ENCODE data around the gene RNF126.
A peak's percentile ranks its signal among the peaks of the same experiment; 100 is the strongest.
"Not testable (repeated sequence)": the region's sequence is repeated elsewhere in the genome, so short reads cannot be mapped to it uniquely, and the experiment has no call there.

Gene RNF126

DNA sequence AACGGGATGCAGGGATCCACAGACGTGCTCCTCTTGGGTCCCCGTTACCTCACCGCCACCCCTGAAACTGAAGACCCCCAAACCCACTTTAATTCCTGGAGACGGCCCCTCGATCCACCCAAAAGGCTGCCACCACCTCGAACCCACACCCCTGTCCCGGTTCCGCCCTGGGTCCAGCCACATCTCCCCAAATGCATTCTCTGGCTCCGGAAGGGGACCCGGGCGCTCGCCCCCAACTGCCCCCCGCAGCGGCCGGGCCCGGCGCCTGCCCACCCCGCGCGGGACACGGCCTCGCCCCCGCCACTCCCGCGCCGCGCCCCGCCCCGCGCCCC lies 13.0 kb upstream of the RNF126 start:
- ChIA-PET POLR2A (no interaction called here), CTCF (interaction anchor here (1.1 to 1.7 kb wide), 2 partner anchors 10 to 58 kb away, joined by 4 to 5 read pairs; no protein-coding TSS in a partner anchor)
- TF ChIP-seq, protein P1, sequence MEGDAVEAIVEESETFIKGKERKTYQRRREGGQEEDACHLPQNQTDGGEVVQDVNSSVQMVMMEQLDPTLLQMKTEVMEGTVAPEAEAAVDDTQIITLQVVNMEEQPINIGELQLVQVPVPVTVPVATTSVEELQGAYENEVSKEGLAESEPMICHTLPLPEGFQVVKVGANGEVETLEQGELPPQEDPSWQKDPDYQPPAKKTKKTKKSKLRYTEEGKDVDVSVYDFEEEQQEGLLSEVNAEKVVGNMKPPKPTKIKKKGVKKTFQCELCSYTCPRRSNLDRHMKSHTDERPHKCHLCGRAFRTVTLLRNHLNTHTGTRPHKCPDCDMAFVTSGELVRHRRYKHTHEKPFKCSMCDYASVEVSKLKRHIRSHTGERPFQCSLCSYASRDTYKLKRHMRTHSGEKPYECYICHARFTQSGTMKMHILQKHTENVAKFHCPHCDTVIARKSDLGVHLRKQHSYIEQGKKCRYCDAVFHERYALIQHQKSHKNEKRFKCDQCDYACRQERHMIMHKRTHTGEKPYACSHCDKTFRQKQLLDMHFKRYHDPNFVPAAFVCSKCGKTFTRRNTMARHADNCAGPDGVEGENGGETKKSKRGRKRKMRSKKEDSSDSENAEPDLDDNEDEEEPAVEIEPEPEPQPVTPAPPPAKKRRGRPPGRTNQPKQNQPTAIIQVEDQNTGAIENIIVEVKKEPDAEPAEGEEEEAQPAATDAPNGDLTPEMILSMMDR (IDR thresholded peaks at IDR 0.05; ENCODE audit: control extremely low read depth, extremely low read depth, low read depth, missing control alignments): no peak
- no peak for DNase-seq (ENCODE audit: extremely low spot score)

DNA sequence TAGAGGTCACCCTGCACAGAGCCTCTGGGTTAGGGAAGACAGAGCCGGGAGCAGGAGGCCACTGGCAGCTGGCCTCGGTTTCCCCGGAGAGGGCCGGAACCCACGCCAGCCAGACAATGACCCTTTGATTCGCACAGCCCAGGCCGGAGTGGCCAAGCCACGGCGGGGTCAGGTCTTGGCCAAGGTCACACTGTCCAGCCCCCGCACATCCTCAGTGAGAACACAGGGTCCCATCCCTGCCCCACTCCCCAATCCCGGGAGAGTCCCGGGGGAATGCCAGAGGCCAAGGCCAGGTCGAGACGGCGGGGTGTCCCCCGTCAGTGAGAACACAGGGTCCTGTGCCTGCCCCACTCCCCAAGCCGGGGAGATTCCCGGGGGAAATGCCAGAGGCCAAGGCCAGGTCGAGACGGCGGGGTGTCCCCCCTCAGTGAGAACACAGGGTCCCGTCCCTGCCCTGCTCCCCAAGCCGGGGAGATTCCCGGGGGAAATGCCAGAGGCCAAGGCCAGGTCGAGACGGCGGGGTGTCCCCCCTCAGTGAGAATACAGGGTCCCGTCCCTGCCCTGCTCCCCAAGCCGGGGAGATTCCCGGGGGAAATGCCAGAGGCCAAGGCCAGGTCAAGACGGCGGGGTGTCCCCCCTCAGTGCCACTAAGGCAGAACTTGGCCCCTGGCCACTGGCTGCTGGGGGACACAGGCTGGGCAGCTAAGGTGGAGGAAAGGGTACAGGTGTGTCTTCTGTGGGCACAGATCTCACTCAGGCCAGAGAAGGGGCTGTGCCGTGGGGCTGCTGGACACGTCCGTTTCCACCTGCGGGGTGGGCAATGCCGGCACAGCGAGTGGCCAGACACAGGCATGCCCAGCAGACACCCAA lies 11.5 kb upstream of the RNF126 start:
- DNase-seq (ENCODE audit: extremely low spot score): no peak
- ChIA-PET POLR2A (no interaction called here), CTCF (interaction anchor here (1.1 to 1.2 kb wide), 2 partner anchors 60 to 90 kb away, joined by 3 to 4 read pairs; no protein-coding TSS in a partner anchor)
- TF ChIP-seq, protein P1 (IDR thresholded peaks at IDR 0.05; ENCODE audit: control extremely low read depth, extremely low read depth, low read depth, missing control alignments): no peak

DNA sequence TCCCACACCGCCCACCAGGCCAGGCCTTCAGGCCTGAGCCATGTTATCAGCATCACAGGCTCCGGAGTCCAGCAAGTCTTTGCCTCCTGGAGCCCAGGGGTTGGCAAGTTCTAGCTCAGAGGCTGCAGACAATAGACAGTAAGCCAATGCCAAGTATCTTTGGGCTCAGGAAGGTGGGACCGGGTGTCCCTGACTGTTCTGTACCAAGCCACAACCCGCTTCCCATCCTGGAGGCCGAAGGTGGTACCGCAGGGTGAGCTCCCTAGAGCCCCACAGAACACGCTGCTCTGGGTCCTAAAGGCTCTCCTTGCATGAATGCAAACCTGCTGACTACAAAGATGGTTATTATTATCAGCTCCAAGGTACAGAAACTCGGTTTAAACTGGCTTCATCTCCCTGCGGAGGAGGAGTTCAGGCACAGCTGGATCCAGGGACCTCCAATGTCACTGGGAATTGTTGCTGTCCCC lies 7.6 kb upstream of the RNF126 start:
- ChIA-PET CTCF (interaction anchor here (0.8 to 3.2 kb wide), 3 partner anchors 9 to 160 kb away, joined by 3 to 17 read pairs (median 4); no protein-coding TSS in a partner anchor), POLR2A (no interaction called here)
- TF ChIP-seq, protein P1 (IDR thresholded peaks at IDR 0.05; ENCODE audit: control extremely low read depth, extremely low read depth, low read depth, missing control alignments): no peak

DNA sequence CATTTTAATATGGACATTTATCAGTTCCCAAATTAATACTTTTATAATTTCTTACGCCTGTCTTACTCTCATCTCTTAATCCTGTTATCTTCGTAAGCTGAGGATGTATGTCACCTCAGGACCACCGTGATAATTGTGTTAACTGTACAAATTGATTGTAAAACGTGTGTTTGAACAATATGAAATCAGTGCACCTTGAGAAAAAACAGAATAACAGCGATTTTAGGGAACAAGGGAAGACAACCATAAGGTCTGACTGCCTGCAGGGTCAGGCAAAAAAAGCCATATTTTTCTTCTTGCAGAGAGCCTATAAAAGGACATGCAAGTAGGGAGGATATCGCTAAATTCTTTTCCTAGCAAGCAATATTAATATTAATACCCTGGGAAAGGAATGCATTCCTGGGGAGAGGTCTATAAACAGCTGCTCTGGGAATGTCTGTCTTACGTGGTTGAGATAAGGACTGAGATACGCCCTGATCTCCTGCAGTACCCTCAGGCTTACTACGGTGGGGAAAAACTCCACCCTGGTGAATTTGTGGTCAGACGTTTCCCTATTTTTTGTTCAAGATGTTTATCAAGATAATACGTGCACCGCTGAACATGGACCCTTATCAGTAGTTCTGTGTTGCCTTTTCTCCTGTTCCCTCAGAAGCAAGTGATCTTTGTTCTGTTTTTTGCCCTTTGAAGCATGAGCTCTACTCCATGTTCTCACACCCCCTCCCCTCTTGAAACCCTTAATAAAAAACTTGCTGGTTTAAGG lies 5.8 kb upstream of the RNF126 start:
- POLR2A ChIA-PET: not testable (repeated sequence)

More for the DNA sequence above, 7.6 kb upstream of the RNF126 start:
- DNase-seq (ENCODE audit: extremely low spot score): no peak

DNA sequence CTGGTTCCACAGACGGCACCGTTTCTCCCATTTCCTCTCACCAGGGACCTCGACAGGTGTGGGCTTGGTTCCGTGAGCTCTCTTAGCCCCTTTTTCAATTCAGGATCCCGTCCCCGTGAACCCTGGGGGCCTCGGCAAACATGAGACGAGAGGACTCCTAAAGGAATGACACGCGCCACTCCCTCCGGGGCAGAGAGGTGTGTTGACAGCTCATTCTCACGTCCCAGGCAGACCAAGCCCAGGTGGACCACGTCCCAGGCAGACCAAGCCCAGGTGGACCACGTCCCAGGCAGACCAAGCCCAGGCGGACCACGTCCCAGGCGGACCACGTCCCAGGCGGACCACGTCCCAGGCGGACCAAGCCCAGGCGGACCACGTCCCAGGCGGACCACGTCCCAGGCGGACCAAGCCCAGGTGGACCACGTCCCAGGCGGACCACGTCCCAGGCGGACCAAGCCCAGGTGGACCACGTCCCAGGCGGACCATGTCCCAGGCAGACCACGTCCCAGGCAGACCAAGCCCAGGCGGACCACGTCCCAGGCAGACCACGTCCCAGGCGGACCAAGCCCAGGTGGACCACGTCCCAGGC lies 4.1 kb upstream of the RNF126 start:
- DNase-seq (ENCODE audit: extremely low spot score); POLR2A ChIA-PET: not testable (repeated sequence)
- CTCF ChIA-PET: interaction anchor here (1.0 to 2.1 kb wide), 4 partner anchors 9 to 102 kb away, joined by 3 to 9 read pairs (median 4); partner anchors contain the start of gene FSTL3

More for the DNA sequence above, 5.8 kb upstream of the RNF126 start:
- CTCF ChIA-PET: interaction anchor here (0.8 to 3.2 kb wide), 3 partner anchors 9 to 65 kb away, joined by 3 to 17 read pairs (median 6); no protein-coding TSS in a partner anchor
- not testable (repeated sequence) for DNase-seq (ENCODE audit: extremely low spot score)

DNA sequence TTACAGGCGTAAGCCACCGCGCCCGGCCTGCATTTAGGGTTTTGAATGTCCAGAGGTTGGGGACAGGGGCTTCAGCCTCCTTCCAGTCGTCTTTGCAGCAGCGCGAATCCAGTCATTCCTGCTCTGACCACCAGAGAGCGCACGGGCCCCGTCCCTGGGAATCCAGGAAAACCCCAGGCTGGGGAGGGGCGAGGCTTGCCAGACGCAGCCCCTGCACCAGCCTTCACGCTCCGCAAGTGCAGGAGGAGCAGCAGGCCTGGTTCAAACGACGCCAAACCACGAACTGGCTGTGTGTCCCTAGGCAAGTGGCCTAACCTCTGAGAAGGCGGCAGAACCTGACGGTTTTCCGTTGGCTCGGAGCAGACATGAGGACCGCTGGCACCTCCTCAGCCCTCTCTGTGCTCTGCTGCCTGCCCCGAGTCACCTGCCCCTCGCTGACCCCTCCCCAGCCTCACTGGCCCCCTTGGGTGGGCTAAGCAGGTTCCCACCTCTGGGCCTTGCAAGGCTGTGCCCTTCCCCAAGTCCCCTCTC lies 2.0 kb upstream of the RNF126 start:
- peak; percentile 85 for DNase-seq (ENCODE audit: extremely low spot score)
- ChIA-PET POLR2A (no interaction called here), CTCF (no interaction called here)
- TF ChIP-seq, protein P1 (IDR thresholded peaks at IDR 0.05; ENCODE audit: control extremely low read depth, extremely low read depth, low read depth, missing control alignments): peak; percentile 90

DNA sequence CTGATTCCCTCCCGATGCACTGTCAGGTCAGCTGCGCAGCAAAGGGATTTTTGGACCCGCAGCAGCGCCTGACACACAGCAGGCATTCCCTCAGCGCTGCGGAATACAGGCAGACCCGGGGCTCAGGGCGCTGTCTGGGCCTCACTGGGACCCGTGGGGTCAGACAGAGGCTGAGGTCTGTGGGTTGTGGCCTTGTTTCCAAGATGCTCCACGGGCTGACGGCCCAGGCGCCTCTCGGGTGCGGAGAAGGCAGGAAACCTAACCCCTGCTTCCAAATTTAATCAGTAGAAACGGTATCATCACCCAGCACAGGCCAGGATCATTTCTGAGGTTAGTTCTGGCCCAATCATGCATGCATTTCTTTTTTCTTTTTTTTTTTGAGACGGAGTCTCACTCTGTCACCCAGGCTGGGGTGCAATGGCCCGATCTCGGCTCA lies 686 bp upstream of the RNF126 start:
- ChIA-PET POLR2A (no interaction called here), CTCF (interaction anchor here (0.7 to 1.5 kb wide), 4 partner anchors 14 to 70 kb away, joined by 3 to 8 read pairs (median 4); partner anchors contain the start of gene POLRMT)
- DNase-seq (ENCODE audit: extremely low spot score): no peak
- TF ChIP-seq, protein P1 (IDR thresholded peaks at IDR 0.05; ENCODE audit: control extremely low read depth, extremely low read depth, low read depth, missing control alignments): no peak
